Ectodermal cell (in vitro differentiated cells): ENCODE data around the gene DOLK. TPM values are rescaled to one million over a fixed set of nuclear protein-coding genes. Genes with fewer than 3 reads are reported as not detected.
"Not testable (repeated sequence)": the region's sequence is repeated elsewhere in the genome, so short reads cannot be mapped to it uniquely, and the experiment has no call there.

ENCODE experiments used
- H3K27ac ChIP-seq: 2 replicates; pipeline ENCODE4 v1.7.0; 2013; ENCODE audit warnings: mild to moderate bottlenecking, low read depth, low read length; ENCODE audit not compliant: insufficient read depth, poor library complexity, severe bottlenecking
- H3K27me3 ChIP-seq: 2 replicates; pipeline ENCODE4 v1.7.0; 2013; ENCODE audit warnings: mild to moderate bottlenecking, low read length; ENCODE audit not compliant: insufficient read depth, control insufficient read depth, poor library complexity, severe bottlenecking
- H3K36me3 ChIP-seq: one replicate; pipeline ENCODE4 v1.7.0; 2013; ENCODE audit warnings: low read length; ENCODE audit not compliant: control insufficient read depth, insufficient read depth
- H3K4me1 ChIP-seq: one replicate; pipeline ENCODE4 v1.7.0; 2013; ENCODE audit warnings: low read length; ENCODE audit not compliant: control insufficient read depth, insufficient read depth
- H3K4me3 ChIP-seq: 2 replicates; pipeline ENCODE4 v1.7.0; 2013; ENCODE audit warnings: low read depth, low read length, control low read depth; ENCODE audit not compliant: insufficient read depth
- H3K9me3 ChIP-seq: 2 replicates; pipeline ENCODE4 v1.7.0; 2013; ENCODE audit warnings: mild to moderate bottlenecking, low read length, moderate library complexity; ENCODE audit not compliant: control insufficient read depth
- WGBS, 2 experiments: methylation state at CpG; one replicate each; pipeline ENCODE4 v1.1.7; 2013; ENCODE audit warnings: missing lambda C conversion rate in 2 of 2; 5-methylcytosine and 5-hydroxymethylcytosine counted together
- polyA plus RNA-seq, 4 experiments: library from polyadenylated mRNA; stranded (reverse); fragments of 50-300 nt; gene quantifications; one replicate each; pipeline ENCODE4 v1.2.3, GENCODE V29; 2013

The DOLK gene
- 19.8 TPM for polyA plus RNA-seq (2013, experiment 1 of 4)
- polyA plus RNA-seq (2013, experiment 2 of 4) = 20.7 TPM
- 15.1 TPM for polyA plus RNA-seq (2013, experiment 3 of 4)
- polyA plus RNA-seq (2013, experiment 4 of 4) = 17.7 TPM

GRCh38 chr9:128947527-128948301 is at the start of gene DOLK, which contains the start of gene NUP188:
Gene DOLK, minus strand, starts transcription at chr9:128947603. Its CDS starts 300 bp downstream, at chr9:128947303.
Gene NUP188, plus strand, starts transcription at chr9:128947699. Its CDS starts 21 bp downstream, at chr9:128947720.
- H3K27me3 ChIP-seq = no peaks in the 10 kb centered on the region
- no peaks in the 10 kb centered on the region for H3K9me3 ChIP-seq
- no peaks in the 10 kb centered on the region for H3K4me1 ChIP-seq
- H3K36me3 ChIP-seq = peaks cover 3% of the 10 kb centered on the region
- H3K27ac ChIP-seq = no peak within 1 kb of the TSS
- 0% methylated on average over 86 of the region's 86 CpGs for WGBS, 2 experiments
- peak within 1 kb of the TSS; percentile 91 for H3K4me3 ChIP-seq

DNA sequence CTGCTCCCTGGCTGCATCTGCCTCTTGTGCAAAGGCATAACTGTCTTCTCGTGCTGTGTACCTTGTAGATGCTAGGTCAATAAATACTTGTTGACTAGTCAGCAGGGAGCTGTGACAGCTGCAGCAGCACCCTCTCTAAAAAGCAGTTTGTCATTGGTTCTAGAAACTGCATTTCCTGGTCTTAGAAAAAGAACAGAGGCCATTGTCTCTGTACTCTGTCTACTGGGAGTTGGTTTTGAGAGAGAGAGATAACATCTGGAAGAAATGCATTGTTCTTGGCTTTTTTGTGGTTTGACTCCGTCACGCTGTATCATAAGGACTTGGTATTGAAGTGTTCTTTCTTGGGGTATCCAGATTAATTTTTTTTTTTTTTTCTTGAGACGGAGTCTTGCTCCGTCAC is 48.4 kb upstream of the DOLK start:
- Histone ChIP-seq H3K9me3 (no peaks in the 10 kb centered on the region), H3K36me3 (peaks cover 70% of the 10 kb centered on the region), H3K4me1 (no peaks in the 10 kb centered on the region), H3K4me3 (no peak overlapping the region), H3K27me3 (no peaks in the 10 kb centered on the region), H3K27ac (no peak overlapping the region)
- WGBS, 2 experiments = 94 to 96% methylated on average over 5 of the region's 5 CpGs

GRCh38 chr9:128992995-128993394 is 45.6 kb upstream of the DOLK start:
- Histone ChIP-seq H3K27me3 (no peaks in the 10 kb centered on the region), H3K27ac (no peak overlapping the region), H3K4me3 (no peak overlapping the region), H3K36me3 (peaks cover 65% of the 10 kb centered on the region), H3K9me3 (no peaks in the 10 kb centered on the region), H3K4me1 (no peaks in the 10 kb centered on the region)
- 93% methylated on average over 7 of the region's 7 CpGs for WGBS, 2 experiments

DNA sequence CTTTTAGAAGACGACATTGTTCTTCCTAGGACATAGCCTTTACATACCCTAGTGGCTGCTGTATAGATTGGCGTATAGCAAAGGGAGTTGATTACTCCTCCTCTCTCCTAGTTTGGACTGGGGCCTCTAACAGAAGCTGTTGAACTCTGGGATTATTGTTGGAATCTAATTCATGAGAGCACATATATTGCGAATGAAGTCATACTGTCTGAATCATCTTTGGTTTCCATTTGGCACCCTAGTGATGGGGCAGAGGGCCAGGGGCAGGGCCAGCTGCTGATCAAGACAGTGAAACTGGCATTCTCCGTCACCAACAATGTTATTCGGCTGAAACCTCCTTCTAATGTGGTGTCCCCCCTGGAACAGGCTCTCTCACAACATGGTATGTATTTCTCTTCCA is 40.4 kb upstream of the DOLK start:
- Histone ChIP-seq H3K9me3 (no peaks in the 10 kb centered on the region), H3K4me1 (no peaks in the 10 kb centered on the region), H3K36me3 (peaks cover 64% of the 10 kb centered on the region), H3K4me3 (no peak overlapping the region), H3K27ac (no peak overlapping the region), H3K27me3 (no peaks in the 10 kb centered on the region)
- 95 to 96% methylated on average over 5 of the region's 5 CpGs for WGBS, 2 experiments

GRCh38 chr9:128986671-128987070 is 39.3 kb upstream of the DOLK start:
- H3K4me1 ChIP-seq = no peaks in the 10 kb centered on the region
- H3K4me3 ChIP-seq = no peak overlapping the region
- peaks cover 72% of the 10 kb centered on the region for H3K36me3 ChIP-seq
- H3K27me3 ChIP-seq = no peaks in the 10 kb centered on the region
- 94 to 96% methylated on average over 5 of the region's 5 CpGs for WGBS, 2 experiments
- H3K27ac ChIP-seq = no peak overlapping the region
- no peaks in the 10 kb centered on the region for H3K9me3 ChIP-seq

DNA sequence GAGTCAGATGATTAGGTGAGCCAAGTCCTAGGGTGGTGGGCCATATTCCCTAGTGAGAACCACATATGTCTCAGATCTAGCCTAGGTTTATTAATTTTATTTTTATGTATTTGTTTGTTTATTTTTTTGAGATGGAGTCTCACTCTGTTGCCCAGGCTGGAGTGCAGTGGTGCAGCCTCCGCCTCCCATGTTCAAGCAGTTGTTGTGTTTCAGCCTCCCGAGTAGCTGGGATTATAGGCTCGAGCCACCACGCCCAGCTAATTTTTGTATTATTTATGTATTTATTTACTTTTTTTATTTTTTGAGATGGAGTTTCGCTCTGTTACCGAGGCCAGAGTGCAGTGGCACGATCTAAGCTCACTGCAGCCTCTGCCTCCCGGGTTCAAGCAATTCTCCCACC is 36.1 kb upstream of the DOLK start:
- H3K27ac ChIP-seq = no peak overlapping the region
- H3K27me3 ChIP-seq = no peaks in the 10 kb centered on the region
- H3K4me3 ChIP-seq = no peak overlapping the region
- H3K36me3 ChIP-seq = peaks cover 84% of the 10 kb centered on the region
- no peaks in the 10 kb centered on the region for H3K4me1 ChIP-seq
- WGBS, 2 experiments = 96 to 97% methylated on average over 7 to 8 of the region's 8 CpGs
- H3K9me3 ChIP-seq = no peaks in the 10 kb centered on the region

DNA sequence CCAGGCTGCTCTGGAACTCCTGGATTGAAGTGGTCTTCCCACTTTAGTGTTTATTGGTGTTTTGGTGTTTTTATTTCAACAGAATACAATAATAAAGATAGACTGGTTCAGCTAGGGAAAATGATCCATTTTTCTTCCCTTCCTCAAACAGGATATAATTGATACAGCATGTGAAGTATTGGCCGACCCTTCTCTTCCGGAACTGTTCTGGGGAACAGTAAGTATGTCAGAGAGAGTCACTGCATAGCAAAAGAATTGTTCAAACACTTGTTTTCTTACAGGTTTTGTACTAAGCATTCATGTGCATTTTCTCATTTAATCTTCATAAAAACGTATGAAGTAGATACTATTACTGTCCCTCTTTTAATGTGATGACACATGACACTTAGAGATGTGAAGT is 31.7 kb upstream of the DOLK start:
- H3K4me1 ChIP-seq = no peaks in the 10 kb centered on the region
- H3K36me3 ChIP-seq = peaks cover 66% of the 10 kb centered on the region
- 96% methylated on average over 3 of the region's 3 CpGs for WGBS, 2 experiments
- no peak overlapping the region for H3K4me3 ChIP-seq
- H3K9me3 ChIP-seq = no peaks in the 10 kb centered on the region
- no peak overlapping the region for H3K27ac ChIP-seq
- no peaks in the 10 kb centered on the region for H3K27me3 ChIP-seq

DNA sequence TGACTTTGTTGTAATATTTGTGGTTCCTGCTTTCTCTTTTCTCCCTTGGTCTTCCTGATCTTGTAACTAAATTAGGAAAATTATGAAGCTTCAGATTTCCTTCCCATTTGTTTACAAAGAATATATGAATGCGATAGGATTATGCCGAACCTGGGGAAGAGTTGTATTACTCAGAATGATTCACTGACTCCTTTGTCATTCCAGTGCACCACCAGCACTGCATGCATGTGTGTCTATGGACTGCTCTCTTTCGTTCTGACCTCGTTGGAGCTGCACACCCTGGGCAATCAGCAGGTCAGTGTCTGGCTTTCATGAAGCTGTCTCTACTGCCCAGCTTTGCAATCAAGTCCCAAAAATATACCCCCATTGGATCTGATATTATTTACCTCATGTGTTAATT is 25.6 kb upstream of the DOLK start:
- no peak overlapping the region for H3K27ac ChIP-seq
- H3K4me1 ChIP-seq = no peaks in the 10 kb centered on the region
- H3K9me3 ChIP-seq = no peaks in the 10 kb centered on the region
- 97 to 98% methylated on average over 4 of the region's 4 CpGs for WGBS, 2 experiments
- no peak overlapping the region for H3K4me3 ChIP-seq
- no peaks in the 10 kb centered on the region for H3K27me3 ChIP-seq
- peaks cover 50% of the 10 kb centered on the region for H3K36me3 ChIP-seq

- H3K27ac ChIP-seq = no peak overlapping the region
- no peak overlapping the region for H3K4me3 ChIP-seq
- no peaks in the 10 kb centered on the region for H3K27me3 ChIP-seq
- no peaks in the 10 kb centered on the region for H3K4me1 ChIP-seq
- WGBS, 2 experiments = 94 to 97% methylated on average over 5 of the region's 5 CpGs
- peaks cover 37% of the 10 kb centered on the region for H3K36me3 ChIP-seq
- no peaks in the 10 kb centered on the region for H3K9me3 ChIP-seq
Observed at GRCh38 chr9:128969491-128969890, 22.1 kb upstream of the DOLK start.

GRCh38 chr9:128961403-128961802 is 14.0 kb upstream of the DOLK start:
- not testable (repeated sequence) for H3K4me3 ChIP-seq, H3K27ac ChIP-seq, H3K4me1 ChIP-seq, H3K9me3 ChIP-seq, H3K27me3 ChIP-seq
- WGBS, 2 experiments = 99% methylated on average over 7 to 9 of the region's 9 CpGs
- peaks cover 44% of the 10 kb centered on the region for H3K36me3 ChIP-seq
